HEK293 (cell line): ENCODE measurements around the gene SLC4A1AP.

Experiments
- CTCF ChIA-PET: fragments of 350-600 bp; formaldehyde crosslinking; extraction: SDS; loops from one replicate; lab custom pipeline; 2021; ENCODE audit warnings: antibody characterized with exemption; lab: Yijun Ruan, JAX
- POLR2A ChIA-PET: fragments of 300-600 bp; formaldehyde crosslinking; extraction: SDS; loops from one replicate; lab custom pipeline; 2020; ENCODE audit warnings: antibody characterized with exemption, inconsistent platforms; lab: Yijun Ruan, JAX
- H3K27ac ChIP-seq: fragments of 200-500 bp; sonication (Bioruptor generic); 2 replicates; pipeline ENCODE4 v1.5.1; 2014; ENCODE audit warnings: low read depth, low read length, control low read depth, inconsistent platforms; ENCODE audit errors: extremely low read depth
- H3K36me3 ChIP-seq, 2 experiments: fragments of 200-500 bp in 1 of 2; sonication (Bioruptor generic) in 1 of 2; 1 replicate in 1 of 2; 2 replicates in 1 of 2; pipeline ENCODE4 v1.5.1; 2014 to 2017; ENCODE audit warnings: inconsistent platforms in 2 of 2, low read length in 2 of 2; ENCODE audit not compliant: control insufficient read depth in 2 of 2, insufficient read depth in 1 of 2
- H3K4me1 ChIP-seq: fragments of 200-500 bp; sonication (Bioruptor generic); 2 replicates; pipeline ENCODE4 v1.5.1; 2014; ENCODE audit warnings: mild to moderate bottlenecking, low read length, inconsistent platforms; ENCODE audit not compliant: control insufficient read depth, insufficient read depth
- H3K4me3 ChIP-seq: 2 replicates; pipeline ENCODE4 v1.5.1; 2011; ENCODE audit warnings: low read depth, mild to moderate bottlenecking, control low read depth, low read length, moderate library complexity
- H3K9me3 ChIP-seq: fragments of 200-500 bp; sonication (Bioruptor generic); 2 replicates; pipeline ENCODE4 v1.5.1; 2014; ENCODE audit warnings: low read depth, low read length, inconsistent platforms; ENCODE audit not compliant: control insufficient read depth, insufficient read depth
- BCL11A ChIP-seq: fragments of 450-650 bp; formaldehyde crosslinking; IDR thresholded peaks from 2 replicates; pipeline ENCODE4 v1.5.1; 2016; ENCODE audit warnings: low read depth, missing biosample characterization, missing genetic modification characterization
- SP2 ChIP-seq: fragments of 450-650 bp; formaldehyde crosslinking; IDR thresholded peaks from 2 replicates; pipeline ENCODE4 v1.5.1; 2016; ENCODE audit warnings: missing biosample characterization, missing genetic modification characterization
- ZBTB21 ChIP-seq: fragments of 450-650 bp; formaldehyde crosslinking; IDR thresholded peaks from 2 replicates; pipeline ENCODE4 v1.5.1; 2017; ENCODE audit warnings: missing biosample characterization, missing genetic modification characterization
- ZFHX2 ChIP-seq: fragments of 450-650 bp; formaldehyde crosslinking; conservative IDR thresholded peaks from 2 replicates; pipeline ENCODE4 v1.5.1; 2016; ENCODE audit warnings: missing biosample characterization, missing genetic modification characterization
- ZNF10 ChIP-seq: fragments of 450-650 bp; formaldehyde crosslinking; IDR thresholded peaks from 2 replicates; pipeline ENCODE4 v1.5.1; 2017; ENCODE audit warnings: missing biosample characterization, missing genetic modification characterization
- ZNF114 ChIP-seq: fragments of 450-650 bp; formaldehyde crosslinking; IDR thresholded peaks from 2 replicates; pipeline ENCODE4 v1.5.0; 2017; ENCODE audit warnings: missing biosample characterization, missing genetic modification characterization
- ZNF175 ChIP-seq: fragments of 450-650 bp; formaldehyde crosslinking; IDR thresholded peaks from 2 replicates; pipeline ENCODE4 v1.5.1; 2016; ENCODE audit warnings: missing biosample characterization, missing genetic modification characterization
- ZNF18 ChIP-seq: fragments of 450-650 bp; formaldehyde crosslinking; IDR thresholded peaks from 2 replicates; pipeline ENCODE4 v1.5.1; 2016; ENCODE audit warnings: missing biosample characterization, missing genetic modification characterization
- ZNF280D ChIP-seq: fragments of 450-650 bp; formaldehyde crosslinking; IDR thresholded peaks from 2 replicates; pipeline ENCODE4 v1.5.1; 2016; ENCODE audit warnings: missing biosample characterization, missing genetic modification characterization
- ZNF416 ChIP-seq: fragments of 450-650 bp; formaldehyde crosslinking; IDR thresholded peaks from 2 replicates; pipeline ENCODE4 v1.5.1; 2016; ENCODE audit warnings: missing biosample characterization, missing genetic modification characterization
- ZNF514 ChIP-seq: fragments of 450-650 bp; formaldehyde crosslinking; IDR thresholded peaks from 2 replicates; pipeline ENCODE4 v1.5.1; 2016; ENCODE audit warnings: missing biosample characterization, missing genetic modification characterization
- ZNF670 ChIP-seq: fragments of 450-650 bp; formaldehyde crosslinking; IDR thresholded peaks from 2 replicates; pipeline ENCODE4 v1.5.1; 2016; ENCODE audit warnings: missing biosample characterization, missing genetic modification characterization, low read depth
- ZSCAN18 ChIP-seq: fragments of 450-650 bp; formaldehyde crosslinking; IDR thresholded peaks from 2 replicates; pipeline ENCODE4 v1.5.1; 2016; ENCODE audit warnings: missing biosample characterization, missing genetic modification characterization
- ZSCAN5A ChIP-seq: fragments of 450-650 bp; formaldehyde crosslinking; IDR thresholded peaks from 2 replicates; pipeline ENCODE4 v1.5.1; 2016; ENCODE audit warnings: missing biosample characterization, missing genetic modification characterization
- TF ChIP-seq, protein P1 (sequence below): fragments of 450-650 bp; formaldehyde crosslinking; conservative IDR thresholded peaks from 2 replicates; pipeline ENCODE4 v1.5.1; 2016; ENCODE audit warnings: low read depth, missing biosample characterization, missing genetic modification characterization
- TF ChIP-seq, protein P2 (sequence below): fragments of 450-650 bp; formaldehyde crosslinking; IDR thresholded peaks from 2 replicates; pipeline ENCODE4 v1.5.1; 2016; ENCODE audit warnings: missing biosample characterization, missing genetic modification characterization

The SLC4A1AP gene

DNA sequence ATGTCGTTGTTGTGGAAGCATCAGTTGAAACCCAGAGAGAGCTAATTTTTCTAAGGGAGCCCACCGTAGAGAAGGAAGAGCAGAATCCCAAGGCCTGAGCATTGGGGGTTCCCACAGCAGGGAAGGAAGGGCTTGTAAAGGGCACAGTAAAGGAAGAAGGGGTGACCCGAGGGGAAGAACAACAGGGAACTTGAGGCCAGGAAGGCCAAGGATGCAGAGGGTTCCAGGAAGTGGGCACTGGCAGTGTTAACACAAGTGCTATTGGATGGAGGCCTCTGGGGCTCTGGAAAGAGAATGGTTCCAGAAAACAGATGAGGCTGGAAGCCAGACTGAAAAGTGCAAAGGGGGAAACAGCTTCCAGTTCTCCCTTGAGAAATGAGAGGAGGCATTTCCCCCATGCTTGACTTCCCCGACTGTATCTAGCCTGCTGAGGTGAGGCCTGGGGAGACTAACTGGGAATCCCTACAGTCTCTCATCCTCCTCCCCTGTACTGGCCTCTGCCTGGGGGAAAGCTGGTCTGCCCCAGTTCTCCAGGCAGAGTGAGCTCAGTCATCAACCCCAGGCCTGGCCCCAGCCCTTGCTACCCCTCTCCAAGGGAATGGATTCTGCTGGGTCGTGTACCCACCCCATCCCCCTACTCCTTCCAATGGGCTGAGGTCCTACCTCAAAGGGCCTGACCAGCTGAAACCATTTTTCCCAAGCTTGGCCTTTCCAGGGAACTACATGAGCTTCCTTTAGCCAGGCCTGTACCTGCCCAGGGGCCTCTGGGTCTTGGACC is 64.6 kb downstream of the SLC4A1AP start:
- ChIA-PET CTCF (interaction anchor here (0.6 to 1.9 kb wide), 3 partner anchors 25 to 47 kb away, joined by 3 to 7 read pairs (median 3); no protein-coding TSS in a partner anchor), POLR2A (interaction anchor here (0.9 kb wide), 1 partner anchor 22 kb away, joined by 3 read pairs; no protein-coding TSS in a partner anchor)
- TF ChIP-seq ZNF114, result no peak
- no peak overlapping the region for H3K27ac ChIP-seq
- no peaks in the 10 kb centered on the region for H3K36me3 ChIP-seq
- H3K4me3 ChIP-seq, result no peak overlapping the region
- H3K9me3 ChIP-seq, result no peaks in the 10 kb centered on the region
- H3K4me1 ChIP-seq, result no peaks in the 10 kb centered on the region

DNA sequence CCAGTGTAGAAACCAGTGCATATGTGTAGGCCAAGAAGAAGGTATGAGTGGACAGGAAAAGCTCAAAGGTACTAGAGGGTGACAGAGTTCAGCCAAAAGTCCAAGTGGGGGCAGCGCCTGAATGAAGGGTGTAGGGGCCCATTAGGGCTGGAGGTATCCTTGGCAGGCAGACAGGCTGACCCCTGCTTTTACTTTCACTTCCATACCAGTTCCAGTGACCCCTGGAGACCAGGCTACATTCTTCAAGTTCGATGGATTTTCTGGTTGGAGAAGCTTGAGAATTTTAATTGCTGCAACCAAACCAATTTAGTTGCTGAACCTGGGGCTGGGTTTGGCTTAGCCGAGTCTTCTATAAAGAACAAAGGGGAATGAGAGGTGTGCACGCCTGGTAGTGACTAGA is 65.5 kb downstream of the SLC4A1AP start:
- no peaks in the 10 kb centered on the region for H3K4me1 ChIP-seq
- POLR2A ChIA-PET, result interaction anchor here (0.9 kb wide), 1 partner anchor 23 kb away, joined by 3 read pairs; no protein-coding TSS in a partner anchor
- TF ChIP-seq ZNF514 (tag by site-specific recombination) (no peak), ZNF175 (tag by site-specific recombination) (no peak), ZBTB21 (tag by site-specific recombination) (no peak), BCL11A (tag by site-specific recombination) (no peak), ZNF416 (tag by site-specific recombination) (no peak), ZSCAN18 (tag by site-specific recombination) (no peak), ZNF280D (tag by site-specific recombination) (no peak), ZNF10 (tag by site-specific recombination) (no peak), SP2 (tag by site-specific recombination) (no peak), ZFHX2 (tag by site-specific recombination) (no peak), ZNF18 (tag by site-specific recombination) (no peak), ZNF670 (tag by site-specific recombination) (no peak), ZSCAN5A (no peak)
- TF ChIP-seq, protein P1, sequence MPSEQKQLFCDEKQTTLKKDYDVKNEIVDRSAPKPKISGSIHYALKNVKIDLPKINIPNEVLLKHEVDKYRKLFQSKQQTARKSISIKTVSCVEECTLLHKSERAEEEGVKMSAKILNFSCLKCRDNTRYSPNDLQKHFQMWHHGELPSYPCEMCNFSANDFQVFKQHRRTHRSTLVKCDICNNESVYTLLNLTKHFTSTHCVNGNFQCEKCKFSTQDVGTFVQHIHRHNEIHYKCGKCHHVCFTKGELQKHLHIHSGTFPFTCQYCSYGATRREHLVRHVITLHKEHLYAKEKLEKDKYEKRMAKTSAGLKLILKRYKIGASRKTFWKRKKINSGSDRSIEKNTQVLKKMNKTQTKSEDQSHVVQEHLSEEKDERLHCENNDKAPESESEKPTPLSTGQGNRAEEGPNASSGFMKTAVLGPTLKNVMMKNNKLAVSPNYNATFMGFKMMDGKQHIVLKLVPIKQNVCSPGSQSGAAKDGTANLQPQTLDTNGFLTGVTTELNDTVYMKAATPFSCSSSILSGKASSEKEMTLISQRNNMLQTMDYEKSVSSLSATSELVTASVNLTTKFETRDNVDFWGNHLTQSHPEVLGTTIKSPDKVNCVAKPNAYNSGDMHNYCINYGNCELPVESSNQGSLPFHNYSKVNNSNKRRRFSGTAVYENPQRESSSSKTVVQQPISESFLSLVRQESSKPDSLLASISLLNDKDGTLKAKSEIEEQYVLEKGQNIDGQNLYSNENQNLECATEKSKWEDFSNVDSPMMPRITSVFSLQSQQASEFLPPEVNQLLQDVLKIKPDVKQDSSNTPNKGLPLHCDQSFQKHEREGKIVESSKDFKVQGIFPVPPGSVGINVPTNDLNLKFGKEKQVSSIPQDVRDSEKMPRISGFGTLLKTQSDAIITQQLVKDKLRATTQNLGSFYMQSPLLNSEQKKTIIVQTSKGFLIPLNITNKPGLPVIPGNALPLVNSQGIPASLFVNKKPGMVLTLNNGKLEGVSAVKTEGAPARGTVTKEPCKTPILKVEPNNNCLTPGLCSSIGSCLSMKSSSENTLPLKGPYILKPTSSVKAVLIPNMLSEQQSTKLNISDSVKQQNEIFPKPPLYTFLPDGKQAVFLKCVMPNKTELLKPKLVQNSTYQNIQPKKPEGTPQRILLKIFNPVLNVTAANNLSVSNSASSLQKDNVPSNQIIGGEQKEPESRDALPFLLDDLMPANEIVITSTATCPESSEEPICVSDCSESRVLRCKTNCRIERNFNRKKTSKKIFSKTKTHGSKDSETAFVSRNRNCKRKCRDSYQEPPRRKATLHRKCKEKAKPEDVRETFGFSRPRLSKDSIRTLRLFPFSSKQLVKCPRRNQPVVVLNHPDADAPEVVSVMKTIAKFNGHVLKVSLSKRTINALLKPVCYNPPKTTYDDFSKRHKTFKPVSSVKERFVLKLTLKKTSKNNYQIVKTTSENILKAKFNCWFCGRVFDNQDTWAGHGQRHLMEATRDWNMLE (tag by site-specific recombination), result no peak
- TF ChIP-seq, protein P2, sequence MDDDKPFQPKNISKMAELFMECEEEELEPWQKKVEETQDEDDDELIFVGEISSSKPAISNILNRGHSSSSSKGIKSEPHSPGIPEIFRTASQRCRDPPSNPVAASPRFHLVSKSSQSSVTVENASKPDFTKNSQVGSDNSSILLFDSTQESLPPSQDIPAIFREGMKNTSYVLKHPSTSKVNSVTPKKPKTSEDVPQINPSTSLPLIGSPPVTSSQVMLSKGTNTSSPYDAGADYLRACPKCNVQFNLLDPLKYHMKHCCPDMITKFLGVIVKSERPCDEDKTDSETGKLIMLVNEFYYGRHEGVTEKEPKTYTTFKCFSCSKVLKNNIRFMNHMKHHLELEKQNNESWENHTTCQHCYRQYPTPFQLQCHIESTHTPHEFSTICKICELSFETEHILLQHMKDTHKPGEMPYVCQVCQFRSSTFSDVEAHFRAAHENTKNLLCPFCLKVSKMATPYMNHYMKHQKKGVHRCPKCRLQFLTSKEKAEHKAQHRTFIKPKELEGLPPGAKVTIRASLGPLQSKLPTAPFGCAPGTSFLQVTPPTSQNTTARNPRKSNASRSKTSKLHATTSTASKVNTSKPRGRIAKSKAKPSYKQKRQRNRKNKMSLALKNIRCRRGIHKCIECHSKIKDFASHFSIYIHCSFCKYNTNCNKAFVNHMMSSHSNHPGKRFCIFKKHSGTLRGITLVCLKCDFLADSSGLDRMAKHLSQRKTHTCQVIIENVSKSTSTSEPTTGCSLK (tag by site-specific recombination), result no peak
- H3K9me3 ChIP-seq, result no peaks in the 10 kb centered on the region
- no peaks in the 10 kb centered on the region for H3K36me3 ChIP-seq
- no peak overlapping the region for H3K27ac ChIP-seq
- CTCF ChIA-PET, result interaction anchor here (0.6 to 1.9 kb wide), 4 partner anchors 24 to 46 kb away, joined by 3 to 7 read pairs (median 3); no protein-coding TSS in a partner anchor
- no peak overlapping the region for H3K4me3 ChIP-seq
